T-helper 1 cell treated with Interleukin-12 subunit alpha and Interleukin-12 subunit beta and Interleukin-4 antibody, amounts not matched to agents 30 μg/mL and 1 μg/mL, for 36 hours (primary cell): ENCODE results near the gene SRC.
"Not testable (repeated sequence)": the region's sequence is repeated elsewhere in the genome, so short reads cannot be mapped to it uniquely, and the experiment has no call there.

Experiments
- H3K27ac Mint-ChIP-seq: one replicate; pipeline ENCODE4 v1.8.0; 2021; ENCODE audit warnings: mild to moderate bottlenecking, mixed read lengths
- H3K27me3 Mint-ChIP-seq: one replicate; pipeline ENCODE4 v1.8.0; 2021; ENCODE audit warnings: low read depth, mixed read lengths
- H3K36me3 Mint-ChIP-seq: one replicate; pipeline ENCODE4 v1.8.0; 2021; ENCODE audit warnings: low read depth, mixed read lengths
- H3K4me1 Mint-ChIP-seq: one replicate; pipeline ENCODE4 v1.8.0; 2021; ENCODE audit warnings: low read depth, mixed read lengths
- H3K4me3 Mint-ChIP-seq: one replicate; pipeline ENCODE4 v1.8.0; 2021; ENCODE audit warnings: mild to moderate bottlenecking, moderate library complexity, mixed read lengths
- H3K9me3 Mint-ChIP-seq: one replicate; pipeline ENCODE4 v1.8.0; 2021; ENCODE audit warnings: mixed read lengths

SRC gene

DNA sequence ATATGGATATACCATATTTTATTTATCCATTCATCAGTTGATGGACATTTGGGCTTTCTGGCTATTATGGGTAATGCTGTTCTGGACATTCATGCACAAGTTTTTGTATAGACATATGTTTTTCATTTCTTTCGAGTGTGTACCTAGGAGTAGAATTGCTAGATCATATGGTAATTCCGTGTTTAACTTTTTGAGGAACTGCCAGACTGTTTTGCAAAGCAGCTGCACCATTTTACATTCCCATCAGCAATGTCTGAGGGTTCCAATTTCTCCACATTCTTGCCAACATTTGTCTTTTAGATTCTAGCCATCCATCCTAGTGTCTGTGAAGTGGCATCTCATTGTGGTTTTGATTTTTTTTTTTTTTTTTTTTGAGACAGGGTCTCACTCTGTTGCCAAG lies 20.8 kb downstream of the SRC start:
- Mint-ChIP-seq H3K27me3 (no peaks in the 10 kb centered on the region), H3K27ac (no peak overlapping the region), H3K4me1 (no peaks in the 10 kb centered on the region), H3K4me3 (no peak overlapping the region), H3K9me3 (no peaks in the 10 kb centered on the region), H3K36me3 (peaks cover 2% of the 10 kb centered on the region)

GRCh38 chr20:37369846-37370245 lies 23.9 kb downstream of the SRC start:
- no peak overlapping the region for H3K27ac Mint-ChIP-seq
- H3K27me3 Mint-ChIP-seq, result no peaks in the 10 kb centered on the region
- no peaks in the 10 kb centered on the region for H3K4me1 Mint-ChIP-seq
- H3K4me3 Mint-ChIP-seq, result no peak overlapping the region
- H3K36me3 Mint-ChIP-seq, result peaks cover 2% of the 10 kb centered on the region
- H3K9me3 Mint-ChIP-seq, result no peaks in the 10 kb centered on the region

GRCh38 chr20:37371845-37372244 lies 25.9 kb downstream of the SRC start:
- H3K4me3 Mint-ChIP-seq, H3K27ac Mint-ChIP-seq, H3K9me3 Mint-ChIP-seq, H3K27me3 Mint-ChIP-seq, H3K4me1 Mint-ChIP-seq, H3K36me3 Mint-ChIP-seq: not testable (repeated sequence)

DNA sequence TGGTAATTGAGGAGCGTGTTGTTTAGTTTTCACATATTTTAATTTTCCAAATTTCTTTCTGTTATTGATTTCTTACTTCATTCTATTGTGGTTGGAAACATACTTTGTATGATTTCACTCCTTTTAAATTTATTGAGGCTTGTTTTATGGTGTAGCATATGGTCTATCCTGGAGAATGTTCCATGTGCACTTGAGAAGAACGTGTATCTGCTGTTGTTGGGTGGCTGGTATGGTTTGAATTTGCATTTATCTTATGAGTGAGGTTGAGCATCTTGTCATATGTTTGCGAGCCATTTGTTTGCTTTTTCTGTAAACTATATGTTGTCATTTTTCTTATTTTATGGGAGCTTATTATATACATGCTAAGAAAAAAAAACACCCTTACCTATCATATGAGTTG lies 26.5 kb downstream of the SRC start:
- no peaks in the 10 kb centered on the region for H3K36me3 Mint-ChIP-seq
- H3K27me3 Mint-ChIP-seq, result no peaks in the 10 kb centered on the region
- no peak overlapping the region for H3K27ac Mint-ChIP-seq
- no peaks in the 10 kb centered on the region for H3K9me3 Mint-ChIP-seq
- H3K4me3 Mint-ChIP-seq, result no peak overlapping the region
- peaks cover 2% of the 10 kb centered on the region for H3K4me1 Mint-ChIP-seq

DNA sequence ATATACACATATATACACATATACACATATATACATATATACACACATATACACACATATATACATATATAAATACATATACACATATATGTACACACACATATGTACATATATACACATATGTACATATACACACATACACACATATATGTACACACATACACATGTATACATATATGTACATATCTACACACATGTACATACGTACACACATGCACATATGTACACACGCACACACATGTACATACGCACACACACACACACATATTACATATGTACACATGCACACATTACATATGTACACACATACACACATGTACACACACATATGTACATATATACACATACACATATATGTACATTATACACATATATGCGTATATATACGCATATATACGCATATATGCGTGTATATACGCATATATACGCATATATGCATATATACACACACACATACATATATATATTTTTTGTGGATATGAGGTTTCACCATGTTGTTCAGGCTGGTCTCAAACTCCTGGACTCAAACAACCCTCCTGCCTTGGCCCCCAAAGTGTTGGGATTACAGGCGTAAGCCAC lies 27.2 kb downstream of the SRC start:
- H3K27ac Mint-ChIP-seq, result no peak overlapping the region
- H3K4me1 Mint-ChIP-seq, result peaks cover 2% of the 10 kb centered on the region
- H3K36me3 Mint-ChIP-seq, result no peaks in the 10 kb centered on the region
- no peak overlapping the region for H3K4me3 Mint-ChIP-seq
- H3K27me3 Mint-ChIP-seq, result no peaks in the 10 kb centered on the region
- H3K9me3 Mint-ChIP-seq, result no peaks in the 10 kb centered on the region

DNA sequence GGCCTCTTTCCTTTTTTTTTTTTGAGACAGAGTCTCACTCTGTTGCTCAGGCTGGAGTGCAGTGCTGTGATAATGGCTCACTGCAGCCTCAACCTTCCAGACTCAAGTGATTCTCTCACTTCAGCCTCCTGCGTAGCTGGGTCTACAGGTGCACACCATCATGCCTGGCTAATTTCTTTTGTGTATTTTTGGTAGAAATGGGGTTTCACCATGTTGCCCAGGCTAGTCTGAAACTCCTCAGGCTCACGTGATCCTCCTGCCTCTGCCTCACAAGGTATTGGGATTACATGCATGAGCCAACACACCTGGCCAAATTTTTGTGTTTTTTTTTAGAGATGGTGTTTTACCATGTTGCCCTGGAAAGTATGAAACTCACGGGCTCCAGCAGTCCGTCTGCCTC lies 29.3 kb downstream of the SRC start:
- Mint-ChIP-seq H3K4me3 (no peak overlapping the region), H3K27ac (no peak overlapping the region), H3K36me3 (no peaks in the 10 kb centered on the region), H3K4me1 (peaks cover 2% of the 10 kb centered on the region), H3K9me3 (no peaks in the 10 kb centered on the region), H3K27me3 (no peaks in the 10 kb centered on the region)

DNA sequence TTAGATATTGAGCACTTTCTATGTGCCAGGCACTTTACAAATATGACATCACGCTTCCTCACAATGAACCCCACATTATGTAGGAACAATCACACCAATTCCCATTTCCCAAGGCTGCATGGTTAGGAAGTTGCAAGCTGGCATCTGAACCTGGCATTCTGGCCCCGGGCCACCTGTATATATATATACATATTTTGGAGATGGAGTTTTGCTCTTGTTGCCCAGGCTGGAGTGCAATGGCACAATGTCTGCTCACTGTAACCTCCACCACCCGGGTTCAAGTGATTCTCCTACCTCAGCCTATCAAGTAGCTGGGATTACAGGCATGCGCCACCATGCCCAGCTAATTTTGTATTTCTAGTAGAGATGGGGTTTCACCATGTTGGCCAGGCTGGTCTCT lies 30.4 kb downstream of the SRC start:
- no peaks in the 10 kb centered on the region for H3K36me3 Mint-ChIP-seq
- H3K9me3 Mint-ChIP-seq, result no peaks in the 10 kb centered on the region
- peaks cover 2% of the 10 kb centered on the region for H3K4me1 Mint-ChIP-seq
- no peak overlapping the region for H3K27ac Mint-ChIP-seq
- no peaks in the 10 kb centered on the region for H3K27me3 Mint-ChIP-seq
- H3K4me3 Mint-ChIP-seq, result no peak overlapping the region

- Mint-ChIP-seq H3K27ac (no peak overlapping the region), H3K36me3 (no peaks in the 10 kb centered on the region), H3K4me1 (peaks cover 2% of the 10 kb centered on the region), H3K27me3 (no peaks in the 10 kb centered on the region), H3K9me3 (no peaks in the 10 kb centered on the region), H3K4me3 (no peak overlapping the region)
Observed at GRCh38 chr20:37376791-37377190, 30.9 kb downstream of the SRC start.

DNA sequence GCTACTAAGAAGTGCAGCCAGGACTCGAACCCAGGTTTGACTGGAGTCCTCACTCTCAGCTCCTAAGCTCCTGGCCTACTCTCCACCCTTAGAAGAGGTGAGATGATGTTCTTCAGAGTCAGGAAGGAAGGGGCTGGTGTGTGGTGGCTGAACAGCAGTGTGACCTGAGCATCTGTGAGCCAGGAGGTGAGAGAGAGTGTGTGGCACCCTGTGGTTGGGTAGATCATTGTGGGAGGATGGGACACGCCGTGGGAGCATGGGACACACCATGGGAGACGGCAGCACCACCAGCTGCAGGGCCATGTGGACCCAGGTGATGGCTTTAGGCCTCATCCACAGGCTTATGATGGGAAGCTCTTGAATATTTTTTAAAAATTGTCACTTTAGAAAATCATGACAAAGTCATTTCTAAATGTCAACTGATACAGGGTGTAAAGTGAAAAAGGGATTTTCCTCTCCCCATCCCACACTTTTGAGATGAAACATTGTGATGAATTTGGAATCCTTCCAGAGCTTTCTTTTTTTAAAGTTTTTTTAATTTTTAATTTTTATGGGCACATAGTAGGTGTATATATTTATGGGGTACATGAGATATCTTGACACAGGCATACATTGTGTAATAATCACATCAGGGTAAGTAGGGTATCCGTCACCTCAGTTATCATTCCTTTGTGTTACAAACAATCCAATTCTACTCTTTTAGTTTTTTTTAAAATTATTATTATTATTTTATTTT lies 31.6 kb downstream of the SRC start:
- Mint-ChIP-seq H3K27ac (no peak overlapping the region), H3K4me1 (peaks cover 2% of the 10 kb centered on the region), H3K27me3 (no peaks in the 10 kb centered on the region), H3K36me3 (no peaks in the 10 kb centered on the region), H3K9me3 (no peaks in the 10 kb centered on the region), H3K4me3 (no peak overlapping the region)

GRCh38 chr20:37378420-37378784 lies 32.5 kb downstream of the SRC start:
- Mint-ChIP-seq H3K36me3 (no peaks in the 10 kb centered on the region), H3K4me1 (peaks cover 2% of the 10 kb centered on the region), H3K27me3 (peaks cover 3% of the 10 kb centered on the region), H3K27ac (no peak overlapping the region), H3K4me3 (no peak overlapping the region), H3K9me3 (no peaks in the 10 kb centered on the region)

- peaks cover 2% of the 10 kb centered on the region for H3K4me1 Mint-ChIP-seq
- H3K36me3 Mint-ChIP-seq, result no peaks in the 10 kb centered on the region
- no peak overlapping the region for H3K27ac Mint-ChIP-seq
- H3K4me3 Mint-ChIP-seq, result no peak overlapping the region
- peaks cover 3% of the 10 kb centered on the region for H3K27me3 Mint-ChIP-seq
- no peaks in the 10 kb centered on the region for H3K9me3 Mint-ChIP-seq
Observed at GRCh38 chr20:37378785-37379598, 33.1 kb downstream of the SRC start.

DNA sequence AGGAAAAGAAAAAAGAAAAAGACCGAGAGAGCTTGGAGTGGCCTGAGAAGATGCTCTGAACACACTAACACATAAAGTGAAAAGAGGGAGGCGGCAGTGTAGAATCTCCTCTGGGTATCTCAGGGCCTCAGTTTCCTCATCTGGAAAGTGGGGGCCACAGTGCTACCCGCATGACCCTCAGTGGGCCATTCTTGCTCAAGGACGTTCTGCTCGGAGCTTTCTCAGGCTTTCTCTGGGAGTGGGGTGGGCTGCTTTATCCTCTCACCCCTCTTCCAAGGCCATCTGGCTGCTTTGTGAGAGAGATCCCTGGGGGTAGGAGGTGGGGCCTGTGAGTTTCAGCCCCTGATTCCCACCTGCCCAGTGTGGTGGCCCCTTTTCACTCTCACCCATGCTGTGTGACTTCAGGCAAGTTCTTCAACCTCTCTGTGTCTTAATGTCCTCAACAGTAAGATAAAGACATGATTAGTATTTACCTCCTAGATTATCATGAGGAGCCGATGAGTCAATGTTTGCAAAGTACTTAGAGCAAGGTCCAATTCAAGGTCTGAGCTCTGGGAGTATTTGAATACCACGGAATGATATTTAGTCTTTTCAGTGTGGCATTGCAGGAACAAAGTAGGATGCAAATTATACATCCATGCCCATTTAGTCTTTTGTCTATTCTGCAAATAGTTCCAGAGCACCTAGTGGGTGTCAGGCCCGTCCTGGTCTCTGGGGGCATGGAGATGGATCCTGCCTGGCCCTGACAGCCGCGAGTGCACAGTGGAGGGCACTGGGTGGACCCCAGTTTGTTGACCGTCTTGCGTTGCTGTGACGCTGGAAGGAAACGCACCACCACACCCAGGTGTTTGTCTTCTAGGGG lies 34.3 kb downstream of the SRC start:
- Mint-ChIP-seq H3K27me3 (peaks cover 7% of the 10 kb centered on the region), H3K27ac (no peak overlapping the region), H3K9me3 (no peaks in the 10 kb centered on the region), H3K36me3 (no peaks in the 10 kb centered on the region), H3K4me1 (peaks cover 6% of the 10 kb centered on the region), H3K4me3 (no peak overlapping the region)

DNA sequence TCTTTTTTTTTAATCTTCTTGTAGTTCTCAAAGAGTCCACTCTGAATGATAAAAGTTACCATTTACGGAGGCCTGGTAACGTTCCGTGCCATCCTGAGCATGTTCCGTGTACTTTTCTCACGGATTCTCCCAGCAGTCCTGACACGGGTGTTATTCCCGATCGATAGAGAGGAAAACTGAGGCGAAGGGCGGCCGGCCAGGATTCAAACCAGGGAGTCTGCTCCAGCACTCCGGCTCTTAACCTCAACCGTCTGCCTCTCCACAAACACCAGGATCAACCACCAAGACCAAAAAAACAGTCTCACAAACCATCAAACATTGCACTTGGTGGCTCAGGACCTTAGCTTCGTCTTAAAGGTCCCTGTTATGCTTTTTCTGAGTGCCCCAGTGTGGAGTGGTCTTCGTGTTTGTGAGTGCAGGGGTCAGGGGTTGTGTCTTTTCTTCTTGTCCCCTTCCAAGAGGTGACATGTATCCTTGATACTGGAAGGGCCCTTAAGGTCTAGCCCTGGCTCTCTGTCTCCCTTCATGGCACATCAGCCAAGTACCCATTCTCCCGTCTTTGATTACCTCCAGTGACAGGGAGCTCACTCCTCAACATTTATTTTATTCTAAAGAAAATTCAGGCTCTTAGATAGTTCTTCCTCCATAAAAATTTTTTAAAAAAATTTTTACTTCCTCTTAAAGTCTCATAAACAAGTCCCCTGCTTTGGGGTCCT lies 35.1 kb downstream of the SRC start:
- H3K36me3 Mint-ChIP-seq, result no peaks in the 10 kb centered on the region
- H3K27me3 Mint-ChIP-seq, result peaks cover 7% of the 10 kb centered on the region
- H3K9me3 Mint-ChIP-seq, result no peaks in the 10 kb centered on the region
- peaks cover 6% of the 10 kb centered on the region for H3K4me1 Mint-ChIP-seq
- H3K27ac Mint-ChIP-seq, result no peak overlapping the region
- no peak overlapping the region for H3K4me3 Mint-ChIP-seq
